ENCODE measurements around the gene RANBP10.
"Not testable (repeated sequence)": the region's sequence is repeated elsewhere in the genome, so short reads cannot be mapped to it uniquely, and the experiment has no call there.

Gene RANBP10

DNA sequence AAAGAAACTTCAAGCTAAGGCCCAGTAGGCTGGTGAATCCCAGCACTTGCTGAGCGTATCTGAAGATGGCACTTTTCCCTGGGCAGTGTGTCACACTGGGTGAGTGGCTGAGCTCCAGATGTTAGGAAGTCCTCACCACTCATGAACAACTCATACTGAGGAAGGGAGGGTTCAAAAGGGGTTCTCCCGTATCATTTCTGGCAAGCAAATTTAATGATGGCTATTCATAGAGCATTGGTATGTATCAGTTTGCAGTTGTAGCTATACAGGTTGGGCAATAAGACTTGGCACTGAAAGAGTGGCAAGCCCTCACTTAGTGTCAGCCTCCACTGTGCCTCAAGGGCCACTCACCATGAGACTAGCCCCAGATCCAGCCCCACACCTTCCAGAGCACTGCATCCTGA, 98.0 kb downstream of the RANBP10 start:
- DNase-seq = no peak

DNA sequence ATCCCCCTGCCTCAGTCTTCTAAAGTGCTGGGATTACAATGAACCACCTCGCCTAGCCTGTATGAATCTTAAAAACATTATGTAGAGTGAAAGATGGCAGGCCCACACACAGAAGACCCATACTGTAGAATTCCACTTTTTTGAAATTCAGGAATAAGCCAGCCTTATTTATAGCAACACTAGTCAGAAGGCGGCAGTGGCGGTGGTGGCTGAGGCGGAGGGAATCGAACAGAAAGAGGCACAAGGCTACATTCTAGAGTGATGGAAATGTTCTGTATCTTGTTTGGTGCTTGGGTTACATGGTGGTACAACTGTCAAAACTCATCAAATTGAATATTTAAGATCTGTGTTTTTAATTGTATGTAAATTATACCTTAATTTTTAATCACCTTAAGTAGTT, 98.6 kb downstream of the RANBP10 start:
- no peak for DNase-seq

DNA sequence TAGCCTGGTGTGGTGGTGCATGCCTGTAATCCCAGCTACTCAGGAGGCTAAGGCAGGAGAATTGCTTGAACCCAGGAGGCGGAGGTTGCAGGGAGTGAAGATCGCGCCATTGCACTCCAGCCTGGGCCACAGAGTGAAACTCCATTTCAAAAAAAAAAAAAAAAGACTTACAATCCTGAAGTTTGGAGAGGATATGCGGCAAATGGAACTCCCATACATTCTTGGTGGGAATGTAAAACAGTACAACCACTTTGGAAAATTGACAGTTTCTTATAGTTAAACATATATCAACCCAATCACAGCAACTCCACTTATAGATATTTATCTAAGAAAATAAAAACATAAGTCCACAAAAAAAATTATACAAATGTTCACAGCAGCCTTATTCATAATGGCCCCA, 99.2 kb downstream of the RANBP10 start:
- DNase-seq = no peak

DNA sequence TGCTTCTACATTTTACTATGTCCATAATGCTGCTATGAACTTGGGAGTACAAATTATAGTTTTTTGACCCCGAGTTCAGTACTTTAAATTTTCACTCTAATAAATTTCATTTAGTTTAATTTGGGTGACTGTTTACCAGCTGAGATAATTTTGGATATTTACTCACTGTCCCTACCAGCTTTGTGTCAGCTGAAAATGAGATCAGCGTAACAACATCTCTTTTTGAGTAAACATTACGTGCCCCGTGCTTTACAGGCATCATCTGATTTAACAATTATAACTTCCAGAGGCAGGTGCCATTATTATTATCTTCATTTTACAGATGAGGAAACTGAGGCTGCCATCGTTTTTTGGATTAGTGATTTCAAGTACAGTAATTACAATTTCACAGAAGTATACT, 102.2 kb downstream of the RANBP10 start:
- no peak for DNase-seq

DNA sequence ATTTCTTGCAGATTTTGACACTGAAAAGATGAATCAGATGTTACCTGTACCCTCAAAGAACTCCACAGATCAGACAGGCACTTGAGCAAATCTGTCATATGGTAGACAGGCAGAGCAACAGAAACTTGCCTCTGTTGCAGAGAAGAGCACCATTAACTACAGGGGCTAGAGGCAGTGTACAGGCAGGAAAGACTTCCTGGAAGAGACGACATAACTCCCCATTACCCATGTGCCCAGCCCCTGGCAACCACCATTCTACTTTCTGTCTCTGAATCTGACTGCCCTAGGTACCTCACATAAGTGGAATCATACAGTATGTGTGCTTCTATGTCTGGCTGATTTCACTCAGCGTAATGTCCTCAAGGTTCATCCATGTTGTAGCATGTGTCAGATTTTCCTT, 102.7 kb downstream of the RANBP10 start:
- DNase-seq = no peak

DNA sequence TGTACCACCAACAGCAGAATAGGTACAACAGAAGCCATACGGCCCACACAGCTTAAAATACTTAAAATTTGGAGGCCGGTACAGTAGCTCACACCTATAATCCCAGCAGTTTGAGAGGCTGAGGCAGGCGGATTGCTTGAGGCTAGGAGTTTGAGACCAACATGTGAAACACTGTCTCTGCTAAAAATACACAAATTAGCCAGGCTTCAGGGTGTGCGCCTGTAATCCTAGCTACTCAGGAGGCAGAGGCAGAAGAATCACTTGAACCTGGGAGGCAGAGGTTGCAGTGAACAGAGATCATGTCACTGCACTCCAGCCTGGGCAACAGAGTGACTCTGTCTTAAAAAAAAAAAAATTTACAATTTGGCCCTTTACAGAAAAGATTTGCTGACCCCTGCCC, 104.2 kb downstream of the RANBP10 start:
- no peak for DNase-seq

DNA sequence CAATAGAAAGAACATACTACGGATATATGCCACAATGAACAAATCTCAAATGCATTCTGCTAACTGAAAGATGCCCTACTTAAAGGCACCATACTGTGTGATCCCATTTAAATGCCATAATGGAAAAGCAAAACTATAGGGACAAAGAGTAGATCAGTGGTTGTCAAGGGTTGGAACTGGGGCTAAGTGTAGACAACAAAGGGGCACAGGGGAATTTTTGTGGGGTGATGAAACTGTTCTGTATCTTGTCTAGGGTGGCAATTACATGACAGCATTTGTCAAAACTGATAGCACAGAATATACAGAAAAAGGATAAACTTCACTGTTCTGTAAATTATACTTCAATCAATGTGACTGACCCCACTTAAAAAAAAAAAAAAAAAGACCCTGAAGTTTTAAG, 104.9 kb downstream of the RANBP10 start:
- no peak for DNase-seq

DNA sequence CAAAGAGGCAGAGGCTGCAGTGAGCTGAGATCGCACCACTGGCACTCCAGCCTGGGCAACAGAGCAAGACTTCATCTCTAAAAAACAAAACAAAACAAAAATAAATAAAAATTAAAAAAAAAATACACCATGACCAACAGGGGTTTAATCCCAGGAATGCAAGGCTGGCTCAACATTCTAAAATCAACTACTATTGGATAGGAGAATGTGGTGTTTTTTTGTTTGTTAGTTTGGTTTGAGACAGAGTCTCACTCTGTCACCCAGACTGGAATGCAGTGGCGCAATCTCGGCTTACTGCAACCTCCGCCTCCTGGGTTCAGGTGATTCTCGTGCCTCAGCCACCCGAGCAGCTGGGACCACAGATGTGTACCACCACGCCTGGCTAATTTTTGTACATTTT, 107.1 kb downstream of the RANBP10 start:
- DNase-seq = no peak

DNA sequence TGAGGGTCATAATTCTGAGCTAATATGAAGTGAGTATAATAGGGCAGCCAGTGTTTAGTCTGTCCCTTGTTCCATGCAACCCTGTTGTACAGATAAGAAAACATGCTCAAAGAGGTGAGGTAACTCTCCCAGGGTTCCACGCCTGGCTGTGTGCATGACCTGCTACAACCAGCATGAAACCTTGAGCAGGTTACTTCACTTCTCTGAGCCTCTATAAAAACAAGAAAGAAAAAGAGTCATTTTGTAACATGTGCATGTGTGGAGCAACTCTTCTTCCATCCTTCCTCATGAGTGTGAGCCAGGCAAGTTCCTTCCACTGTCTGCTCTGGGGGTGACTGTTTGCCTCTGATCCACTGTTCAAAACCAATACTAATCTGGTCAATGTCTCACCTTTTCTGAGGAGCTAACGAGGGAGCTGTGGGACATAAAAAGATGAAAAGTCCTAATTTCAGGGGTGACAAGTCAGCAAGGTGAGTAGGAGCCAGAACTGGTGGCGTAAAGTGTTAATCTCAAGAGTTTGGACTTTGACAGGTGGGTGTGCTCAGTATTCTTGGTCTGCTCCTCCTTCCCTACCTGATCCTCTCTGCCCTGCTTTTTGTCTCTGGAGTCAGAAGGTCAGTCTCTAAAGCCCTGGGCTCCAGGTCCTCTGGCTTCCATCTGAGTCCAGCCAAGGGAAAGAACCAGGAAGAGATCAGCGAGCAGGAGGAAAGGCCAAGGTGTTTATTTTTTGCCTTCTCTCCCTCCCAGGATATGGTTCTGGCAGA, 108.8 kb downstream of the RANBP10 start:
- no peak for DNase-seq

DNA sequence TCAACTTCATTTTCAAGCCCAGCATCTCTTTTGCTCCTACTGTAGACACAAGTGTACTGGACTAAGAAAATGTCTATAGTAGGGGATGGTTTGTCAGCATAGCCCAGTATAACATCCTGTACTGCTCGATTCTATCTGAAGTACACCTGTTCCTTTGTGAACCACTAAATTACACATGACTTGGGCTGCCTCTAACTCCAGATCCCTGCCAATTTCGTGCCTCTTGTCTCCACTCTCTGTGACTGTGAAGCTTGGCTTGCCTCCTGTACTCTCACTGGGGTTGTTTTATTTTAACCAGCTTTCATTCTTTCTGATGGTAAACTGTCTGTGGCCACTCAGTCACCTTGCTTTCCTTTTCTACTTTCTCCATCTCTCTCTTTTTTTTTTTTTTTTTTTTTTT, 111.7 kb downstream of the RANBP10 start:
- no peak for DNase-seq

DNA sequence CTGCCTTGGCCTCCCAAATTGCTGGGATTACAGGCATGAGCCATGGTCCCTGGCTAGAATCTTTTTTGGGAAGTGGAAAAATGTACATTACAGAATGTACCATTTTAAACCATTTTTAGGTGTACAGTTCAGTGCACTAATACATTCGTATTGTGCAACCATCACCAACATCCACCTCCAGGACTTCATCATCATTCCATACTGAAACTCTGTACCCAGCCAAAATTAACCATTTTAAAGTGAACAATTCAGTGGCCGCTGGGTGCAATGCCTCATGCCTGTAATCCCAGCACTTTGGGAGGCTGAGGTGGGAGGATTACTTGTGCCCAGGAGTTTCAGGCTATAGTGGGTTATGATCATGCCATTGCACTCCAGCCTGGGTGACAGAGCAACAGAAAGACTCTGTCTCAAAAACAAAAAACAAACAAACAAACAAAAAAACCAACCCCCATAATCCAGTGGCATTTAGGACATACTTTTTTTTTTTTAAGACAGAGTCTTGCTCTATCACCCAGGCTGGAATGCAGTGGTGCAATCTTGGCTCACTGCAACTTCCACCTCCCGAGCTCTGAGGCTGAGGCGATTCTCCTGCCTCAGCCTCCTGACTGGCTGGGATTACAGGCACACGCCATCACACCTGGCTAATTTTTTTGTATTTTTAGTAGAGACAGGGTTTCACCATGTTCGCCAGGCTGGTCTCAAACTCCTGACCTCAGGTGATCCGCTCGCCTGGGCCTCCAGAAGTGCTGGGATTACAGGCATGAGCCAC, 112.7 kb downstream of the RANBP10 start:
- not testable (repeated sequence) for DNase-seq

DNA sequence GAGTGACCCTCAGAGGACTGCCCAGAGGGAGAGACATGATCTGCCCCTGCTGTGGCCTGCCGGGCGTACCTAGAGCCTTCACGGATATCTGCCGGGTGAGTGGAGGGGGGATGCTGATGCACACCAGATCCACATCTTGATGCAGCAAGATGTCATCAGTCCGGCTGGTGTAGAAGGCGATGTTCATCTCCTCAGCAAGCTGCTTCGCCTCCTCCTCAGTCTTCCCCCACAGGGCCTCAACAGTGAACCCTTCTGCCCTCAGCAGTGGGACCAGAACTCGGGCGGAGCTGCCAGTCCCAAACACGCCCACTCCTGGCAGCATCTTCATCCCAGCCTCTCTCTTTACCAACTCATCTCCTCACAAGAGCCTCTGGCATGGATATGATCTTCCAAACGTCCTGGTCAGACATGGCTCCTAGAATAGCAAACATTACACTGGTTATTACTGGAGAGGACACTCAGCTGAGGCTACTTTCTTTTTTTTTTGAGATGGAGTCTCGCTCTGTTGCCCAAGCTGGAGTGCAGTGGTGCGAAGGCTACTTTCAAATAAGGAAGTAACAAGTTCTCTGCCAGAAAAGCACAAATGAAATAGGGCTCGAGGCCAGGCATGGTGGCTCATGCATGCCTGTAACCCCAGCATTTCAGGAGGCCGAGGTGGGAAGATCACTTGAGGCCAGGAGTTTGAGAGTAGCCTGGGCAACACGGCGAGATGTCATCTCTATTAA, 120.8 kb downstream of the RANBP10 start:
- no peak for DNase-seq

DNA sequence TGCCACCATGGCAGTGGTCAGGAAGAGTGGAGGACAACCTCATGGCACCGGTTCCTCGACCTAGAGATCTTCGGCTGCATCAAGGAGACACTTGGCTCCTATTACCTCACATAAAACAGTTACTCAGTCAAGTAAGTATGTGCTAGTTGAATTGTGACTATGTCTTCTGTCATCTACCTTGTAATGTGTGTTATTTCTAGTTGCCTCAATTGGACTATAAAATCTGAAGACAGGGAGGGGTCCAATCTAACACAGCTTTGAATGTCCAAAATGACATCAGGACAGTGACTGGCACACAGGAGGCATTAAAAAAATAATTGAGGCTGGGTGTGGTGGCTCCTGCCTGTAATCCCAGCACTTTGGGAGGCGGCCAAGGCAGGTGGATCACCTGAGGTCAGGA, 122.6 kb downstream of the RANBP10 start:
- no peak for DNase-seq

DNA sequence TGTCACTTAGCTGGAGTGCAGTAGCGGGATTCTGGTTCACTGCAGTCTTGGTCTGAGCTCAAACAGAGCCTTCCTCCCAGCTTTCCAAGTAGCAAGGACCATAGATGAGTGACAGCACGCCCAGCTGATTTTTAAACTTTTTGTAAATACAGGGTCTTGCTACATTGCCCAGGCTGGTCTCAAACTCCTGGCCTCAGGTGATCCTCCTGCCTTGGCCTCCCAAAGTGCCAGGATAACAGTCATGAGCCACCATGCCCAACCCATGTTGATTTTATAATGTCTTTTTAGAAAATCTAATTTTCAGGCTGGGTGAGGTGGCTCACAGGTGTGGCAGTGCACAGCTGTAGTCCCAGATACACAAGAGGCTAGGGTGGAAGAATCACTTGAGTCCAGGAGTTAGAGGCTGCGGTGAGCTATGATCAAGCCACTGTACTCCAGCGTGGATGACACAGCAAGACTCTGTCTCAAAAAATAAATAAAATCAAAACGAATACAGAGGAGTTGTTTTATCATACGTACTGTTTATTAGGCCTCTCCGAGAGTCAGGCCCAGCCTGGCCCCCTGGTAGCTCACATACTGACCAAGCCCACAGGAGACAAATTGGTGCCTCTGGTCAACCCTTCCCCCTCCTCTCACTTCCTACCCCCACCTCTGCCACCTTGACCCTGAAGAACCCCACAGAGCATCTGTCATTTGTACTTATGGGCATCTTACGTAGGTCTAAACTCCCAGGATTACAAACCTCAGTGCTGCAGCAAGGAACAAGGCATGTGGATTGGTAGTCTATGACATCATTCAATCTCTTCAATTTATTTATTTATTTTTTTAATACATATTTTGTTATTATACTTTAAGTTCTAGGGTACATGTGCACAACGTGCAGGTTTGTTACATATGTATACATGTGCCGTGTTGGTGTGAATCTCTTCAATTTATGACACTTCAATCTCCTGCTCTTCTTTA, 126.1 kb downstream of the RANBP10 start:
- DNase-seq = no peak

DNA sequence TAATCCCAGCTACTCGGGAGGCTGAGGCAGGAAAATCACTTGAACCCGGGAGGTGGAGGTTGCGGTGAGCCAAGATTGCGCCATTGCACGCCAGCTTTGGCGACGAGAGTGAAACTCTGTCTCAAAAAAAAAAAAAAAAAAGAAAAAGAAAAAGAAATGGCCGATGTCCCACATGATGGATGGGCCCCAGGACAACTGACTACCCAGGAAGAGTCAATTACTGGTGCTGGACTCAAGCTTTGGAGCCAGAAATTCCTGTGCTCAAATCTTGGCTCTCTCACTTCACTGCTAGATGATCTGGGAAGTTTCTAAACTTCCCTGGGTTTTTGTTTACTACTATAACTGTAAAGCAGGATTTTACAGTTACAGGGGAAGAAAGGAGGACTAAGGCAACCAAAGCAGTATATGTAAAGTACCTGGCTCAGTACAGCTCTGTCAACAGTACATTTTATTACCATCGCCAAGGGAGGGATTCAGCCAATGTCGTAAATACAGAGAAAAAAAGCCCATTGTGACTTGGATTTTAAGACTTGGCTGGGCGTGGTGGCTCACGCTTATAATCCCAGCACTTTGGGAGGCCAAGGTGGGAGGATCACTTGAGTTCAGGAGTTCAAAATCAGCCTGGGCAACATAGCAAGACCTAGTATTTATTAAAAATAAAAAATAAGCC, 127.9 kb downstream of the RANBP10 start:
- no peak for DNase-seq

DNA sequence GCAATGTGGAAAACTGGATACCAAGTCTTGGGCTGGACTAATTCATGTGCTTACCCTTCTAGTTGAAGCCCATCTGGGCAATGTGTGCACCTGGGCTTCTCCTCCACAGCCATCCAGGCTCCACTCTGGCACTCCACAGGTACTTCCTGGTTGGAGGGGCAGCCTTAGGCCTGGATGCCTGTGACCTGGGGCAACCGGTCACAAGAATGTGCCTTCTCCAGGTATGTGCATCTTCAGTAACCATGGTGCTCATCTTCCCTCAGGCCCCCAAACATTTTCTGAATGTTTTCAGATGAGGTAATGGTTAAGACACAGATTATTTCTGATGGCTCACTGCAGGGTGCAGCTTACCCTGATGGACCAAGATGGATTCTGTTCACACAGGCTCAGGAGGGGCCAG, 128.6 kb downstream of the RANBP10 start:
- no peak for DNase-seq

DNA sequence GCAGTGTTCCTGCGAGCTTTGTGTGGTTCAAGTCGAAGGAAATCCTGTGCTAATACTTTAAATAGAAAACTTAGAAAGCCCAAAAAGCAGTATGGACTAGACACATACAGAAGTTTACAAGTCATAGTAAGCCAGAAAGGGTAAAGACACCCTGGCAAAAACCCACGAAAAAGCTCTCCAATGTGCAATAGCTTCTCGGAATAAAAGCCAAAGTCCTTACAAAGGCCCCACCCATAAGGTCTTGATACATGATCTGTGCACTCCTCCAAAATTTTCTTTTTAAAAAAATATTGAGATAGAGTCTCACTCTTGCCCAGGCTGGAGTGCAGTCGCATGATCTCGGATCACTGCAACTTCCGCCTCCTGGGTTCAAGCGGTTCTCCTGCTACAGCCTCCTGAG, 129.4 kb downstream of the RANBP10 start:
- DNase-seq = no peak

DNA sequence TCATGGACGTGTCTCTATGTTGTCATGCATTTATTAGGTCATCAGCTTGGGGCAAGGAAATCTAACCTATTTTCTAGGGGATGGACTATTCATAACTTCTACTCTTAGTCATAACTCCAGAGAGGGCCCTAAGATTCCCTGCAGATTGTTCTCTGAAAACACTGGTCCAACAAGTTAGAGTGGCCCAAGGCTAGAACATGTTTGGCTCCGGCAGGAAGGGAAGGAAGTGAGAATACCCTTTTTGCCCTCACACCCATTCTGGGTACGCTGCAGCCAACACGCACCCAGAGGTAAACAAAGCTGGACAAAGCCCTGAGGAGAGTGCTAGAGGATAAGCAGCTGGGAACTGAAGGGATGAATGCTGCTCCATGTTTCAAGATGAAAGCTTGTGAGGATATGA, 129.8 kb downstream of the RANBP10 start:
- DNase-seq = no peak

DNA sequence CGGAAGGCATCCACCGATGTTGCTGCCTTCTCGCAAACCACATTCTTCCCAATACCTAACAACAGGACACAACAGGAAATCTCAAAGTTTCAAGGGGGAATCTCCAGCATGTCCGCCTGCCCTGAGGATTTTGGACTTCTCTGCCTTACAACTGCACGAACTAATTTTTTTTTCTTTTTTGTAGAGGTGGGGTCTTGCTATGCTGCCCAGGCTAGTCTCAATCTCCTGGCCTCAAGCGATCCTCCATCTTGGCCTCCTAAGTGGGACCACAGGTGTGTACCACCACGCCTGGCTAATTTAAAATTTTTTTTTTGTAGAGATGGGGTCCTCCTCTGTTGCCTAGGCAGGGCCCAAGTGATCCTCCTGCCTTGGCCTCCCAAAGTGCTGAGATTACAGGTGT, 130.4 kb downstream of the RANBP10 start:
- DNase-seq = no peak

DNA sequence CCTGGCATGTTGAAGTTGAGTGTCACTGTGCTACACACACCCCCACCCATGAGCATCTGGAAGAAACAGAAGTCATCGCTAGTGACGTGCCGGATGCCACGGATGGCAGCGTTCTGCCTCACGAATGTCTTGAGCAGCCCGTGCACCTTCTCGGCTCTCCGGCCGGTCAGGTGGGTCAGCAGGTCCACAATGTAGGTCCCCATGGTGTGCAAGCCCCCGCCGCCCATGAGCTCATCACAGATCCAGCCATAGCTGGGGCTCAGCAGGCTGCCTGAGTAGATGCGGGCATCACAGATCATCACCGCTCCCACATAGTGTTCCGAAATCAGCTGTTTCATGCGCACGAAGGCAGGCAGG, 130.8 kb downstream of the RANBP10 start:
- no peak for DNase-seq

DNA sequence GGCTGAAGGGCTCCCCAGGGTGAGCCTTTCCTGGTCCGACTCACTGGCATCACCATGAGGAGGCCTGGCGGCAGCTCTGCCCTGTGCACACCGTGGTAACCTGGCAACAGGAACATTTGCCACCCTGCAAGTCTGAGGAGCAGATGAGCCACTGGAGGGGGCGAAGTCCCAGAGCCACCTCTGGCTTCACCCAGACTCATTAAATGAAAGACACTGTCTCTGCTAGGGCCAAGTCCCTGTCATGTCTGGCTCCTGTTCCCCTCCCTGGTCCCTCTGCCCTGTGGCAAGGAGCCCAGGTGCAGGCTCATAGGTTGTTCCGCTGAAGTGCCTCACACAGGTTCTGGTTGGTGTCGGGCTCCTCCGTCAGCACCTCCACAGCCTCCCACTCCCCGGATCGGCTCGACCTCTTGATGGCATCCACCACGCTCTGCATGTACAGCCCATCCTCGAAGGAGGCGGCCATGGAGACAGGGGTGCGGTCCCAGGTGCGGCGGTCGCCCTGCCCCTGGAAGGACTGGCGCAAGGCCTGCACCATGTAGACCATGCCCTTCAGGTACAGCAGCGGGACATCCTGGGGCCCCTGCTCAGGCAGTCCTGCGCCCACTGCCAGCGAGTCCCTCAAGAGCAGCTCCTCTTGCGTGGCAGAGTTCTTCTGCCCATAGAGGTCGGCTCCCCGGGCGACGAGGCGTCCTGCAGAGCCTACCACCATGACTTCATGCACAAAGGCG, 131.3 kb downstream of the RANBP10 start:
- no peak for DNase-seq
